ENCODE measurements around the gene IL17RE.
A peak's percentile ranks its signal among the peaks of the same experiment; 100 is the strongest.
"Not testable (repeated sequence)": the region's sequence is repeated elsewhere in the genome, so short reads cannot be mapped to it uniquely, and the experiment has no call there.

The IL17RE gene, protein sequence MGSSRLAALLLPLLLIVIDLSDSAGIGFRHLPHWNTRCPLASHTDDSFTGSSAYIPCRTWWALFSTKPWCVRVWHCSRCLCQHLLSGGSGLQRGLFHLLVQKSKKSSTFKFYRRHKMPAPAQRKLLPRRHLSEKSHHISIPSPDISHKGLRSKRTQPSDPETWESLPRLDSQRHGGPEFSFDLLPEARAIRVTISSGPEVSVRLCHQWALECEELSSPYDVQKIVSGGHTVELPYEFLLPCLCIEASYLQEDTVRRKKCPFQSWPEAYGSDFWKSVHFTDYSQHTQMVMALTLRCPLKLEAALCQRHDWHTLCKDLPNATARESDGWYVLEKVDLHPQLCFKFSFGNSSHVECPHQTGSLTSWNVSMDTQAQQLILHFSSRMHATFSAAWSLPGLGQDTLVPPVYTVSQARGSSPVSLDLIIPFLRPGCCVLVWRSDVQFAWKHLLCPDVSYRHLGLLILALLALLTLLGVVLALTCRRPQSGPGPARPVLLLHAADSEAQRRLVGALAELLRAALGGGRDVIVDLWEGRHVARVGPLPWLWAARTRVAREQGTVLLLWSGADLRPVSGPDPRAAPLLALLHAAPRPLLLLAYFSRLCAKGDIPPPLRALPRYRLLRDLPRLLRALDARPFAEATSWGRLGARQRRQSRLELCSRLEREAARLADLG

DNA sequence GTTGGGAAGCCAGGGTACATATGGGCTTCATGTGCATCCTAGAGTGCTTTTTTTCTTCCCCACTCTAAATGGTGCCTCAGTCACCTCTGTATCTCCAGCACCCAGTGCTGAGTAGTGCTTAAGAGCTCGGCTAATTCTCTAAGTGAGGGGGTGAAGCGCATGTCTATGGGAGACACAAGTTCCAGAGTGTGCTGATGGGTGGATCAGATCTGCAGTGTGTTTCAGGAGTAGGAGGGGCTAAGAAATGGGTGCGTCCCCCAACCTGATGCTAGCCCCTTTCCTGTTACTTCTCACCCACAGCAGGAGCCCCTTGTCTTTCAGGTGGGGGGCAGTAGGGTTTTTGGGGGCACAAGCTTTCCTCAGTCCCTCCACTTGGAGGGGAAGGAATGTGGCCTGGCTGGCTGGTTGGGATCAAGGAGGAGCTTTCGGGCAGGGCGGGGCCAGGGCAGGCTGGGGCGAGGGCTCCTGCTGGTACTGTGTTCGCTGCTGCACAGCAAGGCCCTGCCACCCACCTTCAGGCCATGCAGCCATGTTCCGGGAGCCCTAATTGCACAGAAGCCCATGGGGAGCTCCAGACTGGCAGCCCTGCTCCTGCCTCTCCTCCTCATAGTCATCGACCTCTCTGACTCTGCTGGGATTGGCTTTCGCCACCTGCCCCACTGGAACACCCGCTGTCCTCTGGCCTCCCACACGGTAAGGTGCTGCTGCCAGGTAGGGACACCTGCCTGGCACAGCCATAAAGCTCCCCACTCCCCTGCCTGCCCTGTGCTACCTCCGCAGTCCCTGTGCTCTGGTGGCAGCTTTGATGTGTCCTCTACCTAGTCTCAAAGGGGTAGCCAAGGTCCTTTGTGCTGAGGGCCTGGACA is at the start of gene IL17RE:
Gene IL17RE (plus strand): TSS at position 477 of the 866 bp plus-strand sequence. CDS start 85 bp downstream, at position 562.
- no peak for ATAC-seq (replicated peaks; ENCODE audit: extremely low read depth, poor library complexity, severe bottlenecking)
- peaks cover 2% of the 10 kb centered on the region for H3K36me3 Mint-ChIP-seq (ENCODE audit: insufficient read depth)
- peaks cover 27% of the 10 kb centered on the region for H3K4me1 Mint-ChIP-seq
- H3K9me3 Mint-ChIP-seq, result no peaks in the 10 kb centered on the region
- DNase-seq (ENCODE audit: low spot score in 2 of 2), result no peak
- H3K27me3 Mint-ChIP-seq, result no peaks in the 10 kb centered on the region
- H3K27ac Mint-ChIP-seq (ENCODE audit: low read depth), result no peak within 1 kb of the TSS
- peak within 1 kb of the TSS; percentile 7 for H3K4me3 Mint-ChIP-seq

DNA sequence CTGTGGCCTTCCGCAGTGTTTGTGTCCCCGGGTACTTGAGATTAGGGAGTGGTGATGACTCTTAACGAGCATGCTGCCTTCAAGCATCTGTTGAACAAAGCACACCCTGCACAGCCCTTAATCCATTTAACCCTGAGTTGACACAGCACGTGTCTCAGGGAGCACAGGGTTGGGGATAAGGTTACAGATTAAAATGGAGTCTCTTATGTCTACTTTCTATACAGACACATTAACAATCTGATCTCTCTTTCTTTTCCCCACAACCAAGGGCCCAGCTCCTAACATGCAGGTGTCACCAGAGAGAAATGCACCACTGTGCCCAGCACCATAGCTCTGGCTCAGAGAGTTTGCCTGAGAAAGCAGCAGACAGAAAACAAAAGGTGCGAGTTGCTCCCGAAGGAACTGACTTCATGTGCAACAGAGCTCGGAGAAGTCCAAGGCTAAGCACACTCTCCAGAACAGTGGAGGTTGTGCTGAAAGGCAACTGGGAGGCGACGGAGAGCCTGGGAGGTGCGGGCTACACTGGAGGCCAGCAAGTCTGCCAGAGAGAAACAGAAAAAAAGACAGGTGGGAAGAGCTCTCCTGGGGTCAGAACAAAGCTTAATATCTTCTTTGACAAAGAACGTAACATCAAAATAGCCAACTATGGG is 48.2 kb upstream of the IL17RE start:
- Mint-ChIP-seq H3K4me1 (peaks cover 11% of the 10 kb centered on the region), H3K27me3 (peaks cover 20% of the 10 kb centered on the region)
- H3K36me3 Mint-ChIP-seq (ENCODE audit: insufficient read depth); ATAC-seq (replicated peaks; ENCODE audit: extremely low read depth, poor library complexity, severe bottlenecking); DNase-seq (ENCODE audit: low spot score in 2 of 2); H3K4me3 Mint-ChIP-seq; H3K27ac Mint-ChIP-seq (ENCODE audit: low read depth); H3K9me3 Mint-ChIP-seq: not testable (repeated sequence)

GRCh38 chr3:9855594-9855993 is 47.1 kb upstream of the IL17RE start:
- Mint-ChIP-seq H3K9me3 (no peaks in the 10 kb centered on the region), H3K4me1 (peaks cover 11% of the 10 kb centered on the region), H3K4me3 (no peak overlapping the region), H3K27ac (ENCODE audit: low read depth) (no peak overlapping the region), H3K27me3 (peaks cover 20% of the 10 kb centered on the region), H3K36me3 (ENCODE audit: insufficient read depth) (peaks cover 1% of the 10 kb centered on the region)
- no peak for DNase-seq (ENCODE audit: low spot score in 2 of 2)
- no peak for ATAC-seq (replicated peaks; ENCODE audit: extremely low read depth, poor library complexity, severe bottlenecking)

DNA sequence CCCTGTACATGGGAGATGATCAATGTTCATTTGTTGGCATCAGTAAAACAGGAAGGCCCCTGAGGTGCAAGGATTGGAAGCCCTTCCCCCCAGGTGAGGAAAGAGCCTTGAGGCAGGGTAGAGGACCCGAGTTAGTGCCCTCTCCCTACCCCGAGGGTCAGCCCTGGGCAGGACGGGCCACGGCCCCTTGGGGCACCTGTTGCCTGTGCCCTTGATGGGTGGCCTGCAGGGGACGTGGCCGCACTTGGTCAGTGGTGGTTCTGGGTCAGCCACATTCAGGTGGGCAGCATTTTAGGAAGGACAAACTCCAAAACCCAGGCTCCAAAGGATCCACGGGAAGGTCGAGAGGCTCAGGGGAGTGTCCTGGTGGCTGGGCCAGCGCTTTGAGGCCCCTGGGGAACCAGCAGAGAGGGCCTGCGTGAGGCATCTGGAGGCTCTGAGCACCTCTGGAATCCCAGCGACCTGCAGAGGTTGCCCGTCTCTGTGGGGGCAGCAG is 43.1 kb upstream of the IL17RE start:
- Mint-ChIP-seq H3K27ac (ENCODE audit: low read depth) (no peak overlapping the region), H3K27me3 (peaks cover 10% of the 10 kb centered on the region), H3K4me3 (no peak overlapping the region), H3K36me3 (ENCODE audit: insufficient read depth) (peaks cover 1% of the 10 kb centered on the region), H3K9me3 (no peaks in the 10 kb centered on the region), H3K4me1 (no peaks in the 10 kb centered on the region)
- DNase-seq (ENCODE audit: low spot score in 2 of 2) (no peak), ATAC-seq (replicated peaks; ENCODE audit: extremely low read depth, poor library complexity, severe bottlenecking) (no peak)

GRCh38 chr3:9861201-9861600 is 41.4 kb upstream of the IL17RE start:
- no peak for DNase-seq (ENCODE audit: low spot score in 2 of 2)
- Mint-ChIP-seq H3K4me1 (no peaks in the 10 kb centered on the region), H3K9me3 (no peaks in the 10 kb centered on the region), H3K36me3 (ENCODE audit: insufficient read depth) (no peaks in the 10 kb centered on the region), H3K27ac (ENCODE audit: low read depth) (no peak overlapping the region), H3K4me3 (no peak overlapping the region), H3K27me3 (peaks cover 10% of the 10 kb centered on the region)
- no peak for ATAC-seq (replicated peaks; ENCODE audit: extremely low read depth, poor library complexity, severe bottlenecking)

GRCh38 chr3:9861626-9862130 is 41.0 kb upstream of the IL17RE start:
- Mint-ChIP-seq H3K4me1 (no peaks in the 10 kb centered on the region), H3K27me3 (peaks cover 10% of the 10 kb centered on the region), H3K4me3 (no peak overlapping the region), H3K36me3 (ENCODE audit: insufficient read depth) (no peaks in the 10 kb centered on the region), H3K27ac (ENCODE audit: low read depth) (no peak overlapping the region), H3K9me3 (no peaks in the 10 kb centered on the region)
- no peak for DNase-seq (ENCODE audit: low spot score in 2 of 2)
- no peak for ATAC-seq (replicated peaks; ENCODE audit: extremely low read depth, poor library complexity, severe bottlenecking)

DNA sequence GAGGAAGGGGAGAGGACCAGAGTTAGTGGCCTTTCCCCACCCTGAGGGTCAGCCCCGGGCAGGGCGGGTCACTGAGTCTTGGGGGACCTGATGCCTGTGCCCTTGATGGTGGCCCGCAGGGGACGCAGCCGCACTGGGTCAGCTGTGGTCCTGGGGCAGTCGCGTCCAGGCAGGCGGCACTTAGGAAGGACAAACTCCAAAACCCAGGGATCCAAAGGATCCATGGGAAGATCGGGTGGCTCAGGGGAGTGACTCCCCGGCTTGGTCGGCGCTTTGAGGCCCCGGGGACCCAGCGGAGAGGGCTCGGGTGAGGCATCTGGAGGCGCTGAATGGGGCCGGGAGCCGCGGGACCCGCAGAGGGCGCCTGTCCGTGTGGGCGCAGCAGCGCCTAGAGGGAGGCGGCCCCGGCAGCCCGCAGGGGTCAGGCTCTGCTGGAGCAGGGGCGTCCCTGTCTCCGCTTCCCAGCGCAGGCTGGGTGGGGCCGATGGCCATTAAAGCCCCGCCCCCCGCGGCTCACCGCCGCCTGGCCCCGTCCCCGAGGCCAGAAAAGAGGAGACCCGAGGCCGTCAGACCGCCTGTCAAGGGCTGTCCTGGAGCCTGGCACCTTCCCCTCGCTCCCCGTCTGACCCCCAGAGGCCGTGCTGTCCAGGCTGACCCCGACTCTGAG is 40.1 kb upstream of the IL17RE start:
- no peaks in the 10 kb centered on the region for H3K4me1 Mint-ChIP-seq
- ATAC-seq (replicated peaks; ENCODE audit: extremely low read depth, poor library complexity, severe bottlenecking), result no peak
- H3K36me3 Mint-ChIP-seq (ENCODE audit: insufficient read depth), result no peaks in the 10 kb centered on the region
- no peak overlapping the region for H3K27ac Mint-ChIP-seq (ENCODE audit: low read depth)
- no peaks in the 10 kb centered on the region for H3K9me3 Mint-ChIP-seq
- H3K4me3 Mint-ChIP-seq, result peak overlapping the region; percentile 49
- DNase-seq (ENCODE audit: low spot score in 2 of 2), result no peak
- peaks cover 10% of the 10 kb centered on the region for H3K27me3 Mint-ChIP-seq

- no peaks in the 10 kb centered on the region for H3K9me3 Mint-ChIP-seq
- ATAC-seq (replicated peaks; ENCODE audit: extremely low read depth, poor library complexity, severe bottlenecking), result no peak
- DNase-seq (ENCODE audit: low spot score in 2 of 2), result no peak
- H3K36me3 Mint-ChIP-seq (ENCODE audit: insufficient read depth), result no peaks in the 10 kb centered on the region
- no peaks in the 10 kb centered on the region for H3K4me1 Mint-ChIP-seq
- no peak overlapping the region for H3K27ac Mint-ChIP-seq (ENCODE audit: low read depth)
- no peak overlapping the region for H3K4me3 Mint-ChIP-seq
- peaks cover 10% of the 10 kb centered on the region for H3K27me3 Mint-ChIP-seq
Observed at GRCh38 chr3:9863058-9863772, 39.4 kb upstream of the IL17RE start.

GRCh38 chr3:9864200-9864927 is 38.3 kb upstream of the IL17RE start:
- no peaks in the 10 kb centered on the region for H3K9me3 Mint-ChIP-seq
- no peak overlapping the region for H3K4me3 Mint-ChIP-seq
- no peak for DNase-seq (ENCODE audit: low spot score in 2 of 2)
- no peak overlapping the region for H3K27ac Mint-ChIP-seq (ENCODE audit: low read depth)
- H3K4me1 Mint-ChIP-seq, result no peaks in the 10 kb centered on the region
- H3K27me3 Mint-ChIP-seq, result peaks cover 10% of the 10 kb centered on the region
- ATAC-seq (replicated peaks; ENCODE audit: extremely low read depth, poor library complexity, severe bottlenecking), result no peak
- H3K36me3 Mint-ChIP-seq (ENCODE audit: insufficient read depth), result no peaks in the 10 kb centered on the region

- not testable (repeated sequence) for H3K9me3 Mint-ChIP-seq; H3K4me3 Mint-ChIP-seq; H3K36me3 Mint-ChIP-seq (ENCODE audit: insufficient read depth); H3K27ac Mint-ChIP-seq (ENCODE audit: low read depth); H3K4me1 Mint-ChIP-seq; ATAC-seq (replicated peaks; ENCODE audit: extremely low read depth, poor library complexity, severe bottlenecking); DNase-seq (ENCODE audit: low spot score in 2 of 2)
- peaks cover 10% of the 10 kb centered on the region for H3K27me3 Mint-ChIP-seq
Observed at GRCh38 chr3:9865125-9865637, 37.5 kb upstream of the IL17RE start.

Data from central memory CD8-positive, alpha-beta T cell (primary cell).